ENCODE results near the gene CRACR2B.

The CRACR2B gene

GRCh38 chr11:872799-873198 is 45.1 kb downstream of the CRACR2B start:
- no peaks in the 10 kb centered on the region for H3K27me3 ChIP-seq (replicated peaks)
- no peak for DNase-seq
- in situ Hi-C loops (cut with HindIII; ENCODE audit: low pct_ligation_motif_present, low sequenced_read_pairs), result no loop called here
- no peak overlapping the region for H3K4me3 ChIP-seq (ENCODE audit: low read depth, low read length)
- no peak overlapping the region for H3K27ac ChIP-seq
- H3K36me3 ChIP-seq (replicated peaks), result no peaks in the 10 kb centered on the region
- no peak for TF ChIP-seq CTCF (IDR thresholded peaks at IDR 0.05; ENCODE audit: low read depth, low read length, missing control alignments)

- no peak overlapping the region for H3K4me3 ChIP-seq (ENCODE audit: low read depth, low read length)
- in situ Hi-C loops (cut with HindIII; ENCODE audit: low pct_ligation_motif_present, low sequenced_read_pairs), result no loop called here
- H3K27ac ChIP-seq, result no peak overlapping the region
- H3K36me3 ChIP-seq (replicated peaks), result no peaks in the 10 kb centered on the region
- no peak for TF ChIP-seq CTCF (IDR thresholded peaks at IDR 0.05; ENCODE audit: low read depth, low read length, missing control alignments)
- no peaks in the 10 kb centered on the region for H3K27me3 ChIP-seq (replicated peaks)
- DNase-seq, result no peak
These were observed 46.0 kb downstream of the CRACR2B start for GRCh38 chr11:873706-874105.

- TF ChIP-seq CTCF (IDR thresholded peaks at IDR 0.05; ENCODE audit: low read depth, low read length, missing control alignments), result no peak
- in situ Hi-C loops (cut with HindIII; ENCODE audit: low pct_ligation_motif_present, low sequenced_read_pairs), result no loop called here
These were observed 47.5 kb downstream of the CRACR2B start for GRCh38 chr11:875203-875602.

GRCh38 chr11:875769-876301 is 48.1 kb downstream of the CRACR2B start:
- in situ Hi-C loops (cut with HindIII; ENCODE audit: low pct_ligation_motif_present, low sequenced_read_pairs), result no loop called here
- Histone ChIP-seq H3K27ac (no peak overlapping the region), H3K36me3 (replicated peaks) (no peaks in the 10 kb centered on the region), H3K27me3 (replicated peaks) (no peaks in the 10 kb centered on the region), H3K4me3 (ENCODE audit: low read depth, low read length) (no peak overlapping the region)
- DNase-seq, result no peak
- no peak for TF ChIP-seq CTCF (IDR thresholded peaks at IDR 0.05; ENCODE audit: low read depth, low read length, missing control alignments)

More at GRCh38 chr11:875203-875602, 47.5 kb downstream of the CRACR2B start:
- DNase-seq, result no peak
- Histone ChIP-seq H3K36me3 (replicated peaks) (no peaks in the 10 kb centered on the region), H3K27me3 (replicated peaks) (no peaks in the 10 kb centered on the region), H3K27ac (no peak overlapping the region), H3K4me3 (ENCODE audit: low read depth, low read length) (no peak overlapping the region)

GRCh38 chr11:876545-876944 is 48.8 kb downstream of the CRACR2B start:
- H3K36me3 ChIP-seq (replicated peaks), result no peaks in the 10 kb centered on the region
- in situ Hi-C loops (cut with HindIII; ENCODE audit: low pct_ligation_motif_present, low sequenced_read_pairs), result no loop called here

More at GRCh38 chr11:876545-876944, 48.8 kb downstream of the CRACR2B start:
- Histone ChIP-seq H3K27me3 (replicated peaks) (no peaks in the 10 kb centered on the region), H3K4me3 (ENCODE audit: low read depth, low read length) (no peak overlapping the region), H3K27ac (no peak overlapping the region)
- no peak for DNase-seq
- TF ChIP-seq CTCF (IDR thresholded peaks at IDR 0.05; ENCODE audit: low read depth, low read length, missing control alignments), result no peak
